Activated naive CD4-positive, alpha-beta T cell treated with anti-CD3 and anti-CD28 coated beads, Interleukin-2, amount 50 U/mL, for 24 hours (primary cell): ENCODE data around the gene LCN1.

ENCODE experiments used
- H3K27ac Mint-ChIP-seq: one replicate; pipeline ENCODE4 v1.8.0; 2021; ENCODE audit warnings: mild to moderate bottlenecking, mixed read lengths
- H3K27me3 Mint-ChIP-seq: one replicate; pipeline ENCODE4 v1.8.0; 2021; ENCODE audit warnings: mixed read lengths
- H3K36me3 Mint-ChIP-seq: one replicate; pipeline ENCODE4 v1.8.0; 2021; ENCODE audit warnings: mixed read lengths
- H3K4me1 Mint-ChIP-seq: one replicate; pipeline ENCODE4 v1.8.0; 2021; ENCODE audit warnings: mixed read lengths
- H3K4me3 Mint-ChIP-seq: one replicate; pipeline ENCODE4 v1.8.0; 2021; ENCODE audit warnings: mild to moderate bottlenecking, mixed read lengths
- H3K9me3 Mint-ChIP-seq: one replicate; pipeline ENCODE4 v1.8.0; 2021; ENCODE audit warnings: mixed read lengths

LCN1 gene

GRCh38 chr9:135561391-135562234, 40.4 kb downstream of the LCN1 start, which contains the start of gene PAEP:
PAEP (plus strand) TSS chr9:135561756.
- H3K36me3 Mint-ChIP-seq, result no peaks in the 10 kb centered on the region
- H3K27ac Mint-ChIP-seq, result no peak within 1 kb of the TSS
- H3K4me3 Mint-ChIP-seq, result no peak within 1 kb of the TSS
- no peaks in the 10 kb centered on the region for H3K9me3 Mint-ChIP-seq
- H3K4me1 Mint-ChIP-seq, result no peaks in the 10 kb centered on the region
- H3K27me3 Mint-ChIP-seq, result peaks cover 5% of the 10 kb centered on the region

GRCh38 chr9:135562235-135562745, 41.0 kb downstream of the LCN1 start:
- Mint-ChIP-seq H3K4me3 (no peak overlapping the region), H3K27me3 (peaks cover 5% of the 10 kb centered on the region), H3K9me3 (no peaks in the 10 kb centered on the region), H3K4me1 (no peaks in the 10 kb centered on the region), H3K27ac (no peak overlapping the region), H3K36me3 (no peaks in the 10 kb centered on the region)

- no peak overlapping the region for H3K4me3 Mint-ChIP-seq
- peaks cover 5% of the 10 kb centered on the region for H3K27me3 Mint-ChIP-seq
- H3K9me3 Mint-ChIP-seq, result no peaks in the 10 kb centered on the region
- H3K4me1 Mint-ChIP-seq, result no peaks in the 10 kb centered on the region
- H3K27ac Mint-ChIP-seq, result no peak overlapping the region
- no peaks in the 10 kb centered on the region for H3K36me3 Mint-ChIP-seq
Observed at GRCh38 chr9:135563039-135563476, 41.8 kb downstream of the LCN1 start.

- Mint-ChIP-seq H3K4me1 (no peaks in the 10 kb centered on the region), H3K9me3 (no peaks in the 10 kb centered on the region), H3K36me3 (no peaks in the 10 kb centered on the region), H3K4me3 (no peak overlapping the region), H3K27me3 (peaks cover 5% of the 10 kb centered on the region), H3K27ac (no peak overlapping the region)
Observed at GRCh38 chr9:135563858-135564257, 42.6 kb downstream of the LCN1 start.

GRCh38 chr9:135565141-135565628, 43.9 kb downstream of the LCN1 start:
- H3K36me3 Mint-ChIP-seq, result no peaks in the 10 kb centered on the region
- no peaks in the 10 kb centered on the region for H3K9me3 Mint-ChIP-seq
- peaks cover 3% of the 10 kb centered on the region for H3K27me3 Mint-ChIP-seq
- no peaks in the 10 kb centered on the region for H3K4me1 Mint-ChIP-seq
- no peak overlapping the region for H3K4me3 Mint-ChIP-seq
- H3K27ac Mint-ChIP-seq, result no peak overlapping the region

GRCh38 chr9:135565636-135566035, 44.4 kb downstream of the LCN1 start:
- Mint-ChIP-seq H3K27me3 (peaks cover 3% of the 10 kb centered on the region), H3K36me3 (no peaks in the 10 kb centered on the region), H3K4me3 (no peak overlapping the region)

GRCh38 chr9:135566552-135566951, 45.3 kb downstream of the LCN1 start:
- no peaks in the 10 kb centered on the region for H3K9me3 Mint-ChIP-seq
- H3K36me3 Mint-ChIP-seq, result no peaks in the 10 kb centered on the region
- no peaks in the 10 kb centered on the region for H3K4me1 Mint-ChIP-seq
- H3K27ac Mint-ChIP-seq, result no peak overlapping the region
- H3K27me3 Mint-ChIP-seq, result peaks cover 3% of the 10 kb centered on the region
- no peak overlapping the region for H3K4me3 Mint-ChIP-seq

More at GRCh38 chr9:135565636-135566035, 44.4 kb downstream of the LCN1 start:
- H3K27ac Mint-ChIP-seq, result no peak overlapping the region
- no peaks in the 10 kb centered on the region for H3K9me3 Mint-ChIP-seq
- no peaks in the 10 kb centered on the region for H3K4me1 Mint-ChIP-seq

- H3K9me3 Mint-ChIP-seq, result no peaks in the 10 kb centered on the region
- no peaks in the 10 kb centered on the region for H3K4me1 Mint-ChIP-seq
- H3K36me3 Mint-ChIP-seq, result no peaks in the 10 kb centered on the region
- no peak overlapping the region for H3K27ac Mint-ChIP-seq
- peaks cover 3% of the 10 kb centered on the region for H3K27me3 Mint-ChIP-seq
- H3K4me3 Mint-ChIP-seq, result no peak overlapping the region
Observed at GRCh38 chr9:135567311-135567710, 46.1 kb downstream of the LCN1 start.

GRCh38 chr9:135568026-135568425, 46.8 kb downstream of the LCN1 start:
- H3K27me3 Mint-ChIP-seq, result peaks cover 3% of the 10 kb centered on the region
- no peaks in the 10 kb centered on the region for H3K9me3 Mint-ChIP-seq
- no peaks in the 10 kb centered on the region for H3K36me3 Mint-ChIP-seq
- H3K4me1 Mint-ChIP-seq, result no peaks in the 10 kb centered on the region
- H3K27ac Mint-ChIP-seq, result no peak overlapping the region
- no peak overlapping the region for H3K4me3 Mint-ChIP-seq

- Mint-ChIP-seq H3K36me3 (no peaks in the 10 kb centered on the region), H3K9me3 (no peaks in the 10 kb centered on the region), H3K4me1 (no peaks in the 10 kb centered on the region), H3K27me3 (no peaks in the 10 kb centered on the region), H3K27ac (no peak overlapping the region), H3K4me3 (no peak overlapping the region)
Observed at GRCh38 chr9:135570456-135570855, 49.2 kb downstream of the LCN1 start.

GRCh38 chr9:135572233-135572632, 51.0 kb downstream of the LCN1 start:
- Mint-ChIP-seq H3K9me3 (no peaks in the 10 kb centered on the region), H3K4me1 (no peaks in the 10 kb centered on the region), H3K27me3 (no peaks in the 10 kb centered on the region), H3K36me3 (no peaks in the 10 kb centered on the region), H3K4me3 (no peak overlapping the region), H3K27ac (no peak overlapping the region)

- no peaks in the 10 kb centered on the region for H3K4me1 Mint-ChIP-seq
- no peaks in the 10 kb centered on the region for H3K9me3 Mint-ChIP-seq
- H3K27ac Mint-ChIP-seq, result no peak overlapping the region
- H3K4me3 Mint-ChIP-seq, result no peak overlapping the region
- no peaks in the 10 kb centered on the region for H3K27me3 Mint-ChIP-seq
- no peaks in the 10 kb centered on the region for H3K36me3 Mint-ChIP-seq
Observed at GRCh38 chr9:135573124-135573523, 51.9 kb downstream of the LCN1 start.

- Mint-ChIP-seq H3K27me3 (no peaks in the 10 kb centered on the region), H3K9me3 (no peaks in the 10 kb centered on the region), H3K27ac (no peak overlapping the region), H3K4me3 (no peak overlapping the region), H3K4me1 (no peaks in the 10 kb centered on the region), H3K36me3 (no peaks in the 10 kb centered on the region)
Observed at GRCh38 chr9:135574331-135574730, 53.1 kb downstream of the LCN1 start.

- Mint-ChIP-seq H3K27me3 (no peaks in the 10 kb centered on the region), H3K9me3 (no peaks in the 10 kb centered on the region), H3K27ac (no peak overlapping the region), H3K4me3 (no peak overlapping the region), H3K36me3 (no peaks in the 10 kb centered on the region), H3K4me1 (no peaks in the 10 kb centered on the region)
Observed at GRCh38 chr9:135574943-135575342, 53.7 kb downstream of the LCN1 start.
